Stimulated activated CD4-positive, alpha-beta T cell treated with anti-CD3 and anti-CD28 coated beads, Interleukin-1b, Interleukin-23, amount 100 ng/mL, for 4 hours (primary cell): Measurements from ENCODE around the gene MRPS35.
A peak's percentile ranks its signal among the peaks of the same experiment; 100 is the strongest.

Source experiments
- DNase-seq, 2 donors: peaks; one replicate each; pipeline ENCODE4 v3.0.0-alpha.2; 2020; ENCODE audit warnings: low read depth in 2 of 2

The MRPS35 gene

DNA sequence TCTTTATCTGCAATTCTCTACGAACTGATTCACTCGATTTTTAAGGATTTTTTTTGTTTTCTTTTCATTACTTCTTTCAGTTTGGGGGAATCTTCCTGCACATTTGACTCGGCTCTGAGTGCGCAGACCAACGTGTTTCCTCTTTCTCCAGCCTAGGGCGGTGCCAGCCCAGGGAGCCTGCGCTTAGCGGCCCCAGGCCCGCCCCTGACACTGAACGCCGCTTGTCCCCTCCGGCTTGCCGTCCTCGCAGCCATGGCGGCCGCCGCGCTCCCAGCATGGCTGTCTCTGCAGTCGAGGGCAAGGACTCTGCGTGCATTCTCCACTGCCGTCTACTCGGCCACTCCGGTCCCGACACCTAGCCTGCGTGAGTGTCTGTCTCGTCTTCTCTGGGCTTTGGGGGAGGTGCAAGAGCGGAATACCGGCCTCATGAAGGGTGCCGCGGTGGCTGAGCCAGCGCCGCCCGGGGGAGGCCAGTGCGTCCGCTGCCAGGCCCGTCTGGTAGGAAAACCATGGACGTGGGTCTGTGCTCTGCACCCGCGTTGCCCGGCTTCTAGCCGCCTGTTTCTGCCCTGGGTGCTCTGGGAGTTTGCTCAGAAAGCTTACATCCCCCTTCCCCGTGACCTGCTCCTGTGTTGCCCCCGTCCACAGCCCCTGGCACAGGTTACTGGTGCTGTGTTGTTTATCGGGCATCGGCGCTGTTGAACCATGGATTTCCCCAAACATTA lies at the start of gene MRPS35:
Gene MRPS35 (plus strand): TSS at position 241 of the 725 bp plus-strand sequence. CDS start 12 bp downstream, at position 253.
- peak; percentile 82 to 85 for DNase-seq

- no peak for DNase-seq
Observed at GRCh38 chr12:27665704-27666103, 44.9 kb upstream of the MRPS35 start.

GRCh38 chr12:27666510-27666909 lies 44.1 kb upstream of the MRPS35 start:
- DNase-seq = no peak

DNA sequence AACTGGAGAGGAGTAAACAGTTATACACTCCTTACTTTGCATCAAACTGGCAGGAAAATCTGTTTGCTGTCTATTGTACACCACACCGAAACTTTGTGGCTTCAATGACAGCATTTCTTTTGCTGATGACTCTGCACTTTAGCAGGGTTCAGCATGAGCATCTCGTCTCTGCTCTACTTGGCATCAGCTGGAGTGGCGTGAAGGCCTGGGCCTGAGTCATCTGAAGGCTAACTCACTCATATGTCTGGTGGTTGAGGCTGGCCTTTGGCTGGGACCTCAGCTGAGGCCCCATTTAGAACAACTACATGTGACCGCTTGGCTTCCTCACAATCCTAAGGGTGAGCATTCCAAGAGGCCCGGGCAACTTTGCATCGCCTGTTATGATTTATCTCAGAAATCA lies 43.1 kb upstream of the MRPS35 start:
- DNase-seq = no peak

GRCh38 chr12:27672051-27672450 lies 38.6 kb upstream of the MRPS35 start:
- no peak for DNase-seq

GRCh38 chr12:27672643-27673042 lies 38.0 kb upstream of the MRPS35 start:
- no peak for DNase-seq

DNA sequence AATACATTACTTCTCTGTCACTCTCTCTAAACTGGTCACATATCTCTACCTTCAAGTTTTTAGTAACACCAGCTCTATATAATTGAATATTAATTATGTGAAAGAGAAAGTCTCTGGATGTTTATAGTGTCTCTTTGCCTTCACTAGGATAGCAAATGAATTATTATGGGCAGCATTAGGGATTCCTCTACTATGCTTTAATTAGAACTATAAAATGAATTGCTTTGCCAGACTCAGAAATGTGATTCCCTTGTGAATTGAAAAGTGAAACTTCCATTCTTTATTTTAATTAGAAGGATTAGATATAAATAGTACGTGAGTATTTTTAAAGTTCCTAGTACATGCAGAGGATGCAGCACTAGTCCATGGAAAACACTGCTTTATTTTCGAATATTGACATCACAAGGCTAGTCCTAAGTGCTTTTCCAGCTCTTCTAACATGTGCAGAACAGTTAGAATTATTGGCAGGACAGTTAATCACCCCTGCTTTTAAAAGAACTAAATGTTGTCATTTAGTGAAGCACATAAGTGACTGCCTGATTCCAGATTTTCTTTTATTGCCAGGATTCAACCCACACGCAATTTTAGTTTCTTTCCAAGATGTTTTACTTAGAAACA lies 37.4 kb upstream of the MRPS35 start:
- no peak for DNase-seq

GRCh38 chr12:27674989-27675388 lies 35.6 kb upstream of the MRPS35 start:
- DNase-seq = no peak

GRCh38 chr12:27680619-27681018 lies 30.0 kb upstream of the MRPS35 start:
- no peak for DNase-seq

DNA sequence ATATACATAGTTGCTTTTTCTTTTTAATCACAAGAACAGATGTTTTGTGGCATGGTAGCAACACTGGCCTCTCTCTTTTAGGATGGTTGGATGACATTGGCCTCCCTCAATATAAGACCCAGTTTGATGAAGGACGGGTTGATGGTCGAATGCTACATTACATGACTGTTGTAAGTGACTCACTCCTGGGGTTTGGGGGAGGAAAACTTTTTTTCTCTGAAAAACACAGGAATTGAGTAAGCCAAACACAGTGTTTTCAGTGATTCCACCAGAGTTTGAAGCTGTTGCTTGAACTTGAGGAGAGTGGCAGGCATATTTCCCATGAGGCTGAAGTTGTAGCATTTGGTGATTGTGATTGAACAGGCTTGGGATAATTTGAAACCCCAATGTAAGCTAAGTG lies 28.1 kb upstream of the MRPS35 start:
- DNase-seq = no peak

DNA sequence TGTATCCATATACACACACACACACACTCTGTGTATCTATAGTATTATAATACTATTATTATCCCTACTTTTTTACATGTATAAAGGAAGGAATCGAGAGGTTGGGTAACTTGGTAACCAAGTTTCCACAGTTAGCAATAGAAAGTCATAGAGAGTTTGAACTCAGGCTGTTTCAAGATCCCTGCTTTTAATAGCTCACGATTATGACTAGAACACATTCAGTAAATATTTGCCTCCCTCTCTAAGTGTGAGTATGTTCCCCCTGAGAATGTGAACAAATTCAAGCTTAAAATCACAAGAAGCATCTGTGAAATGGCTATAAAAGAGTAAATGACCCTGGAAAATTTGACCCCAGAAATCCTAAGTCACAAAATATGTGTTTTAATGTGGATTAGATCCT lies 25.4 kb upstream of the MRPS35 start:
- no peak for DNase-seq

DNA sequence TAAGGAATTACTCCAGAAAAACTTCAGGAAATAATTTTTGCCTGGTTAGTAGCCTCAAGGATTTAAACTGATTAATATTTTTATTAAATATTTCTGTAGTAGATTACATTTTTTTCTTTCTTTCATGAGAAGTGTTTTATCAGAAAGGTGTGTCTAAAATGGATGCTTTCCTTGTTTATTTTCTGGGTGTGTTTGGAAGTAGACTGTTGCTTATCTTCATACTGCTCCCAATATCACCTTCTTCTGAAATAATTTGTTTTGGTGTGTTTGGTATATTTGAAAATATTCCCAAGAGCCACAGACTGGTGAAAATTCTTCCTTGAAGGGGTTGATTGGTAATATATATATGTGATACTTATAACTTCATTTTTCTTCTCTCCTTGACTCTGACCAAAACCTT lies 24.5 kb upstream of the MRPS35 start:
- DNase-seq = no peak

- no peak for DNase-seq
Observed at GRCh38 chr12:27688671-27689070, 22.0 kb upstream of the MRPS35 start.

GRCh38 chr12:27689558-27690180 lies 21.0 kb upstream of the MRPS35 start:
- DNase-seq = no peak

DNA sequence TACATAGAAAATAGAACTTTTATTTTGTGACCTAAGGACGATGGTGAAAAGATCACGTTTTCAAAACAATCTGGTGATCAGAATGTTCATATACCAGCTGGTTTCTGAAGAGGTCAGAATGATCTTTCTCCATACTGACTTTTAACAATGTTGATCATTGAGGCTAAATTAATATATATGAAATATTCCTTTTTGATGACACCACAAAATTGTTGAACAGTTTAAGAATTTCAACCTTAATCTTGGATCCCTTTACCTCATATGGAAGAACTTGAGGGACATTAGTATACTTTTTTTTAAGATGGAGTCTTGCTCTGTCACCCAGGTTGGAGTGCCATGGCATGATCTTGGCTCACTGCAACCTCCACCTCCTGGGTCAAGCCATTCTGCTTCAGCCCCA lies 17.2 kb upstream of the MRPS35 start:
- no peak for DNase-seq

DNA sequence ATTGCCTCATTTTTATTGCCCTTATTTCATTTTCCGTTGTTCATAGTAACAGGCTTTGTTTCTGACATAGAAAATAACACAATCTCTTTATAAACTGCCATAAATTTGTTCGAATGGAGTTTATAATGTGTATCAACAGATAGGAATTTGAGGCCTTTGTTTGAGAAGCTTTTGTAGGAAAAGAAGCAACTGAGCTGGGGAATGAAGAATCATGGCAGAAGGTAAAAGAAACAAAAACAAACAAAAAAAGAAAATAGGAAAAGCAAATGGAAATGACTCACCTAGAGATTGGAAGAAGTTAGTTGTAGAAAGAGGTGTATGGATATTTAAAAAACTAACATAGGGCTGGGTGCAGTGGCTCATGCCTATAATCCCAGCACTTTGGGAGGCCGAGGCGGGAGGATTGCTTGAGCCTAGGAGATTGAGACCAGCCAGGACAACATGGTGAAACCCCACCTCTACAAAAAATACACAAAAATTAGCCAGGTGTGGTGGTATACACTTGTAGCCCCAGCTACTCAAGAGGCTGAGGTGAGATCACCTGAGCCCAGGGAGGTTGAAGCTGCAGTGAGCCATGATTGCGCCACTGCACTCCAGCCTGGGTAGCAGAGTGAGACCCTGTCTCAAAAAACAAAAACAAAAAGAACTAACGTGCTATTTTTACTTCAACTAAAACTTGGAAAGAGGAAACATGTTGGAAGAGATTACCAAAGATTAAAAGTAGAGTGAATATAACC lies 14.9 kb upstream of the MRPS35 start:
- DNase-seq = no peak

- no peak for DNase-seq
Observed at GRCh38 chr12:27696293-27696652, 14.4 kb upstream of the MRPS35 start, which contains the start of gene REP15. Gene REP15 (plus strand): TSS chr12:27696447. CDS start chr12:27696563, 116 bp downstream.

GRCh38 chr12:27696864-27697564 lies 13.6 kb upstream of the MRPS35 start:
- DNase-seq = no peak

- DNase-seq = peak; percentile 38 to 56
Observed at GRCh38 chr12:27703720-27704452, 6.7 kb upstream of the MRPS35 start.

DNA sequence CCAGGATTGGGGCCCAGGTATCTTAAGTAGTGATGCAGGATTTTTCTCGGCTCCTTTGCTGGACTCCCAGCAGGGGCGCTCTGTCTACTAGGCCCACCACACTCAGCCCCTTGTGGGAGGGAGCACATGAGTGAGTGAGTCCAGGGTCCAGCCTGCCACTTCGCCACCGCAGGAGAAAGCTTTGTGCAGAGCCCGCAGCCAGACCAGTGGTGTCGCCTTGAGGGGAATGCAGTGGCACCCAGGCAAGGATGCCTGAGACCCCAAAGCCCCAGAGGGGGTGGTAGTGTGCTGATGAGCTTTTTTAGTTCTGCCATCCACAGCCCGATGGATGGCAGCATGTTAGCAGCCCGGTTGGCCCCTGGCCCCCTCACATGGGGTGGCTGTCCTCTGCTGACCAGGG lies 5.4 kb upstream of the MRPS35 start:
- no peak for DNase-seq

- DNase-seq = no peak
Observed at GRCh38 chr12:27707216-27707615, 3.4 kb upstream of the MRPS35 start.
